ENCODE measurements around the gene IKZF1.

- TF ChIP-seq CTCF (conservative IDR thresholded peaks at IDR 0.05; ENCODE audit: low read length) (no peak), EZH2phosphoT487 (IDR thresholded peaks at IDR 0.05; ENCODE audit: borderline replicate concordance) (no peak)
These were observed 89.2 kb downstream of the IKZF1 start for GRCh38 chr7:50393547-50394252.

Measured in Loucy (cell line).